Pons (tissue), 1 donor: ENCODE results near the gene GLDC.
"Not testable (repeated sequence)": the region's sequence is repeated elsewhere in the genome, so short reads cannot be mapped to it uniquely, and the experiment has no call there.

Source experiments
- DNase-seq: peaks from one replicate; pipeline ENCODE4 v3.0.0-alpha.2; 2016; ENCODE audit warnings: low spot score

The GLDC gene

GRCh38 chr9:6664204-6664680 is 18.7 kb upstream of the GLDC start:
- no peak for DNase-seq

- no peak for DNase-seq
Observed at GRCh38 chr9:6660512-6660911, 15.0 kb upstream of the GLDC start.

- no peak for DNase-seq
Observed at GRCh38 chr9:6658628-6659353, 13.3 kb upstream of the GLDC start.

GRCh38 chr9:6656614-6657300 is 11.2 kb upstream of the GLDC start:
- no peak for DNase-seq

GRCh38 chr9:6655036-6655435 is 9.5 kb upstream of the GLDC start:
- no peak for DNase-seq

GRCh38 chr9:6646293-6646636 is 736 bp upstream of the GLDC start:
- DNase-seq = no peak

GRCh38 chr9:6645105-6645354 is 499 bp downstream of the GLDC start:
- DNase-seq = not testable (repeated sequence)

GRCh38 chr9:6644346-6645104 is 1.0 kb downstream of the GLDC start:
- no peak for DNase-seq

- no peak for DNase-seq
Observed at GRCh38 chr9:6641961-6642360, 3.6 kb downstream of the GLDC start.

GRCh38 chr9:6641561-6641960 is 4.0 kb downstream of the GLDC start:
- no peak for DNase-seq

- no peak for DNase-seq
Observed at GRCh38 chr9:6641056-6641455, 4.5 kb downstream of the GLDC start.

GRCh38 chr9:6640268-6641051 is 5.1 kb downstream of the GLDC start:
- no peak for DNase-seq

GRCh38 chr9:6639622-6640021 is 5.9 kb downstream of the GLDC start:
- DNase-seq = no peak

GRCh38 chr9:6634444-6634843 is 11.1 kb downstream of the GLDC start:
- DNase-seq = no peak

- no peak for DNase-seq
Observed at GRCh38 chr9:6633378-6633777, 12.2 kb downstream of the GLDC start.

GRCh38 chr9:6632516-6633183 is 12.9 kb downstream of the GLDC start:
- no peak for DNase-seq

GRCh38 chr9:6631207-6631512 is 14.4 kb downstream of the GLDC start:
- DNase-seq = no peak

GRCh38 chr9:6630502-6631206 is 14.9 kb downstream of the GLDC start:
- DNase-seq = no peak

- no peak for DNase-seq
Observed at GRCh38 chr9:6628704-6629103, 16.8 kb downstream of the GLDC start.

- DNase-seq = no peak
Observed at GRCh38 chr9:6625363-6625762, 20.2 kb downstream of the GLDC start.

- not testable (repeated sequence) for DNase-seq
Observed at GRCh38 chr9:6622784-6623183, 22.7 kb downstream of the GLDC start.

GRCh38 chr9:6620796-6621195 is 24.7 kb downstream of the GLDC start:
- DNase-seq = no peak
